GM12864 (cell line): ENCODE measurements around the gene DNTTIP2.
A peak's percentile ranks its signal among the peaks of the same experiment; 100 is the strongest.
"Not testable (repeated sequence)": the region's sequence is repeated elsewhere in the genome, so short reads cannot be mapped to it uniquely, and the experiment has no call there.

Experiments
- DNase-seq: peaks from one replicate; pipeline ENCODE4 v3.0.0-alpha.2; 2011; ENCODE audit warnings: low read depth
- H3K4me3 ChIP-seq: 2 replicates; pipeline ENCODE4 v1.5.1; 2011; ENCODE audit warnings: mild to moderate bottlenecking, low read depth, low read length, control low read depth
- TF ChIP-seq, protein P1 (sequence below): IDR thresholded peaks from 2 replicates; pipeline ENCODE4 v1.5.1; 2011; ENCODE audit warnings: low read depth, mild to moderate bottlenecking, moderate library complexity, low read length, control low read depth, inconsistent platforms; ENCODE audit errors: missing control alignments

The DNTTIP2 gene

DNA sequence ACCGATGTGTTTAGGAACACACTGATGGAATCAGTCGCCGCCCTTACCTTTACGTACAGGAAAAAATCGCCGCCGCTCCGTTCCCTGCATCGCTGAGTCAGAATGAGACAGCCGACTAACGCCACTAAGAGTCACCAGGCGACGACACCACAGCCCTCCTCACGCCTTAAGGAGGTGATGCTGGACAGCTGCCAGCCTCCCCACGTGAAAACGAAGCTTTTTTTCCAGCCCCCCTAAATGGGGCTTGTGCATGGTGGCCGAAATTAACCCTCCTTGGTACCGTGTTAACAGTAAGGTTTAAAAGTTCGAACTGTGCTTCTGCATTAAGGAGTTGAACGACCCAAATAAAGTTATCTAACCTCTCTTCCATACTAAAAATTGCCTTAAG, 511 bp downstream of the DNTTIP2 start:
- DNase-seq: peak; percentile 48
- peak overlapping the region; percentile 92 for H3K4me3 ChIP-seq
- TF ChIP-seq, protein P1, sequence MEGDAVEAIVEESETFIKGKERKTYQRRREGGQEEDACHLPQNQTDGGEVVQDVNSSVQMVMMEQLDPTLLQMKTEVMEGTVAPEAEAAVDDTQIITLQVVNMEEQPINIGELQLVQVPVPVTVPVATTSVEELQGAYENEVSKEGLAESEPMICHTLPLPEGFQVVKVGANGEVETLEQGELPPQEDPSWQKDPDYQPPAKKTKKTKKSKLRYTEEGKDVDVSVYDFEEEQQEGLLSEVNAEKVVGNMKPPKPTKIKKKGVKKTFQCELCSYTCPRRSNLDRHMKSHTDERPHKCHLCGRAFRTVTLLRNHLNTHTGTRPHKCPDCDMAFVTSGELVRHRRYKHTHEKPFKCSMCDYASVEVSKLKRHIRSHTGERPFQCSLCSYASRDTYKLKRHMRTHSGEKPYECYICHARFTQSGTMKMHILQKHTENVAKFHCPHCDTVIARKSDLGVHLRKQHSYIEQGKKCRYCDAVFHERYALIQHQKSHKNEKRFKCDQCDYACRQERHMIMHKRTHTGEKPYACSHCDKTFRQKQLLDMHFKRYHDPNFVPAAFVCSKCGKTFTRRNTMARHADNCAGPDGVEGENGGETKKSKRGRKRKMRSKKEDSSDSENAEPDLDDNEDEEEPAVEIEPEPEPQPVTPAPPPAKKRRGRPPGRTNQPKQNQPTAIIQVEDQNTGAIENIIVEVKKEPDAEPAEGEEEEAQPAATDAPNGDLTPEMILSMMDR: no peak

DNA sequence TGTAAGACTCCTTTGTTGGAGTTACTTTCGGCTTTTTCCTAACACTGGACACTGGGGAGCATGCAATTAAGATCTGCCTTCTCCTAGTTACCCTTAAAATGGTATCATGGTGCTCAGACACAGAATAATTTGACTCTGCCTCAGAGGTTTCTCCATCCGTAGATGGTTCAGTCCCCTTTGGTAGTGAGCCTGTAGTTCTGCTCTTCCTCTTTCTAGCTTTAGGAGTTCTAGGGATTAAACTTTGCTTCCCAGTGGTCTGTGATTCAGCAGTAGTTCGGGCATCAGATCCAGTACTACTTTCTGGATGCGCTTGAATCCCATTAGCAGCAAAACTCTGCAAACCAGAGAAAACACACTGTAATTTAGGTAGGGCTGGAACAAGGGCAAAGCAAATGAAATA, 1.5 kb downstream of the DNTTIP2 start:
- DNase-seq: no peak
- TF ChIP-seq, protein P1: no peak
- H3K4me3 ChIP-seq: no peak overlapping the region; the same call in 1 of the 2 replicates

DNA sequence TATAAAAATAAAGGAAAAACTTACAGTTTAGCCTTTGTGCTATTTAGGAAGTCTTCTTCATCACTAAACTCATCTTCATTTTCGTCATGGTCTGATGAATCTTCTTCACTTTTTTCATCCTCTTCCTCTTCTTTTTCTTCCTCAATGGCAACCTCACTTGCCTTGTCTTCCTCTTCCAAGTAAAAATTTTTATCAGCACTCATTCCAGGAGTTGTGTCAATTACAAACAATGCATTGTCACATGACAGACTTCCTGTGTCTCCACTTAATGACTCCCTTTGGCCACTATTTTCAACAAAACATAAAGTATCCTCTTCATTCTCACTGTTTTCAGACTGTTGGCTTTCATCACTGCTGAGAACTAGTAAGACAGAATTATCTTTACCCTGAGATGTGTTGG, 2.8 kb downstream of the DNTTIP2 start:
- TF ChIP-seq, protein P1: no peak
- no peak overlapping the region for H3K4me3 ChIP-seq
- no peak for DNase-seq

DNA sequence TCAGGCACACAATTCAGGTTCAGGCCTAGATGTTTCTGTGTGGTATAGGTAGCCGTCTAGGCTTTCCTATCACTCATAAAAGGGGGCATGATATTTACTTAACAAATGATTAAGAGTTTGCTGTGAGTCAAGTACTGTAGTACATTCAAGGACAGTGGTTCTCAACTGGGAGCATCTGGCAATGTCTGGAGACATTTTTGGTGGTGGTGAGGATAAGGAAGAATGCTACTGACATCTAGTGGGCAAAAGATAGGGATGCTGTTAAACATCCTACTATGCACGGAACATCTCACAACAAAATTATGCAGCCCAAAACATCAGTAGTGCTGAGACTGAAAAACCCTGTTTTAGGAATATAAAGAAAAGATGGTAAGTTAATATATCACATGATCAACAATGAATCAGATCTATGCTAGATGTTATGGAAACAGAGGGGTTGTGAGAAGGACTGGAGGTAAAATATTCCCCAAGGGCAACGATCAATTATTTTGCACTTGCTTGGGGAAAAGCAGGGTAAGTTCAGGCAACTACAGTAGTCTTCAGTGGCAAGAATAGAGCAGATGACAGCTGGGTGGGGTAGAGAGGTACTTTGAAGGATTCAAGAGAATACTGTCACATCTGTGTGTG, 4.9 kb downstream of the DNTTIP2 start:
- no peak overlapping the region for H3K4me3 ChIP-seq
- no peak for DNase-seq
- TF ChIP-seq, protein P1: peak; percentile 43

DNA sequence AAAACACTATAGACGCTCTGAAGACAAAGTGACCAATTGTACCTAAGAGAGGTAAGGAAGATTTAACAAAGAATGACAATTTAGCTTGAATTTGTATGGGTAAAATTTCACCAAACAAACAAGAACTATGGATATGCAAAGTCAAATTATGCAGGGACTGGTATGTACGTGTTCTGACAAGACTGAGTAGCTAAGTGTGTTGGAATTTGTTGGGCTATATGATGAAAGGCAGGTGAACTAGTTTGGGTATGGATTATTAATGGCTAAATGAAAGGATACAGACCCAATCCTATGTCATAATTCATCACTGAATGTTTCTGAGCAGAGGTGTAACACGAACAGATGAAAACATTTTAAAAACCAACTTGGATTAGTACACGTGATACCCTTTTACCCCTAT, 7.6 kb downstream of the DNTTIP2 start:
- TF ChIP-seq, protein P1: no peak
- no peak overlapping the region for H3K4me3 ChIP-seq
- no peak for DNase-seq

DNA sequence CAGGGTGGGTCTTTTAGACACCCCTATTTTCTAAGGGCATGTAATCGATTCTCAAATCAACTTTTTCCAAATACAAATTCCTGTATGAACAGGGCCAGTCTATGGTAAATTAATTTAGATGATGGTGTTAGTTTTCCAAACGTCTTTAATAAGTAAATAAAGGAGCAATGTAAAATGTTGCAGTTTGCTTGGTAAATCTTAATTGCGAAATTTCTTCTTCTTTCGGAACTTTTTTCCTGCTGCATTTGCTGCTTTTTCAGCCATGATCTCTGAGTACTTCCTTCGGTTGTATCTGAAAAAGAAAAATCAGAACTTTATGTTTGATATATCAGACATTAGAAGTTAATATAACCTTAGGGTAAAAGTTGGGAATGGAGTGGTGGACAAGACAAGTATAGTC, 9.4 kb downstream of the DNTTIP2 start:
- TF ChIP-seq, protein P1: no peak
- H3K4me3 ChIP-seq: no peak overlapping the region
- DNase-seq: no peak

DNA sequence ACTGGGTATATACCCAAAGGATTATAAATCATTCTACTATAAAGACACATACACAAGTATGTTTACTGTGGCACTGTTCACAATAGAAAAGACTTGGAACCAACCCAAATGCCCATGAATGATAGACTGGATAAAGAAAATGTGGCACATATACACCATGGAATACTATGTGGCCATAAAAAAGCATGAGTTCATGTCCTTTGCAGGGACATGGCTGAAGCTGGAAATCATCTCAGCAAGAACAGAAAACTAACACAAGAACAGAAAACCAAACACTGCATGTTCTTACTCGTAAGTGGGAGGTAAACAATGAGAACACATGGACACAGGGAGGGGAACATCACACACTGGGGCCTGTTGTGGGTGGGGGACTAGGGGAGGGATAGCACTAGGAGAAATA, 10.5 kb downstream of the DNTTIP2 start:
- DNase-seq, H3K4me3 ChIP-seq: not testable (repeated sequence)

DNA sequence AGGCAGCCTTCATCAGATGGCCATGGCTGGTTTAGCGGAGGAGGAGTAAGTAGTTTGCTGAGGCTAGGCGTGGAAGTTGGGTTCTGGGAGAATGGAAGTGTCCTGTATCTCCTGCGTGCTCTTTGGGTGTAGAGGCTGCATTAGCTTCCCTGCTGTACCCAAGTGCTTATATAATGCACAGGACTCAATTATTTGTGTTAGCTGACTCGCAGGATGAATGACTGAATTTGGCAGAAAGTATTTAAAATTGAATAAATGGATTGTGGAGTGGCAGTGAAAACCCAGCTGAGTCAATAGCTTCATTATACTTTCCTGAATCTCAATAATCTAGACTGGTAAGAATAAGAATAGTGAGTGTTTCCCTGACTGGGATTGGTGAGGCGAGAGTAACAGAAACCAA, 13.8 kb downstream of the DNTTIP2 start:
- no peak overlapping the region for H3K4me3 ChIP-seq
- TF ChIP-seq, protein P1: no peak
- DNase-seq: no peak
